HepG2 (cell line): ENCODE data around the gene SPATA21. TPM values are rescaled to one million over a fixed set of nuclear protein-coding genes. Genes with fewer than 3 reads are reported as not detected.
A peak's percentile ranks its signal among the peaks of the same experiment; 100 is the strongest.

Experiments
- ATF2 ChIP-seq: sonication (generic); formaldehyde crosslinking; IDR thresholded peaks from 2 replicates; pipeline ENCODE4 v1.4.0; 2020; ENCODE audit warnings: missing genetic modification reagents
- MIER3 ChIP-seq: IDR thresholded peaks from 2 replicates; pipeline ENCODE4 v1.6.1; 2016; ENCODE audit warnings: missing compliant biosample characterization, borderline replicate concordance
- NBN ChIP-seq: fragments of 450-650 bp; conservative IDR thresholded peaks from 2 replicates; pipeline ENCODE4 v1.6.1; 2017
- SKI ChIP-seq: fragments of 450-650 bp; IDR thresholded peaks from one replicate; pipeline ENCODE4 v1.6.1; 2018; ENCODE audit warnings: mild to moderate bottlenecking; ENCODE audit not compliant: partially characterized antibody
- SMYD3 ChIP-seq: sonication (generic); formaldehyde crosslinking; IDR thresholded peaks from 2 replicates; pipeline ENCODE4 v1.8.1; 2023; ENCODE audit warnings: mild to moderate bottlenecking, missing genetic modification reagents
- TCF7 ChIP-seq: sonication (generic); IDR thresholded peaks from 2 replicates; pipeline ENCODE4 v1.6.1; 2016; ENCODE audit warnings: antibody characterized with exemption, low read depth
- TRIM22 ChIP-seq: fragments of 450-650 bp; IDR thresholded peaks from 2 replicates; pipeline ENCODE4 v1.6.1; 2017
- TRIM24 ChIP-seq: sonication (generic); formaldehyde crosslinking; IDR thresholded peaks from 2 replicates; pipeline ENCODE4 v1.8.0; 2022; ENCODE audit warnings: mild to moderate bottlenecking, missing genetic modification reagents
- ZNF24 ChIP-seq: fragments of 450-650 bp; IDR thresholded peaks from 2 replicates; pipeline ENCODE4 v1.6.1; 2017; ENCODE audit warnings: antibody characterized with exemption, mild to moderate bottlenecking
- ZNF350 ChIP-seq: sonication (generic); formaldehyde crosslinking; IDR thresholded peaks from 2 replicates; pipeline ENCODE4 v1.4.0; 2020; ENCODE audit warnings: mild to moderate bottlenecking, low read depth, missing genetic modification reagents, borderline replicate concordance
- ZNF510 ChIP-seq: sonication (generic); formaldehyde crosslinking; IDR thresholded peaks from 2 replicates; pipeline ENCODE4 v1.4.0; 2020; ENCODE audit warnings: low read depth, mild to moderate bottlenecking, missing genetic modification reagents
- ZNF616 ChIP-seq: sonication (generic); formaldehyde crosslinking; IDR thresholded peaks from 2 replicates; pipeline ENCODE4 v1.5.0; 2020; ENCODE audit warnings: low read depth, mild to moderate bottlenecking, missing genetic modification reagents
- polyA plus RNA-seq, 8 experiments: library from polyadenylated mRNA; depleted of rRNA in 3 of 8; stranded (reverse) in 7 of 8; unstranded in 1 of 8; fragments of >200 nt; fragmentation: Illumina TruSeq in 4 of 8; extraction: Trizol in 4 of 8; gene quantifications; 2 replicates each; pipeline versions ENCODE4 v1.2.1 to v1.2.3, GENCODE V29; 2011 to 2016; ENCODE audit warnings: low read depth in 4 of 8, missing spikeins in 1 of 8, mixed read lengths in 1 of 8; ENCODE audit not compliant: insufficient read depth in 1 of 8
- total RNA-seq, 5 experiments: library from RNA; depleted of rRNA; stranded (reverse); fragments of >200 nt; fragmentation: Illumina TruSeq; extraction: Trizol; gene quantifications; 2 replicates each; pipeline ENCODE4 v1.2.3, GENCODE V29; 2016; ENCODE audit warnings: low read depth in 1 of 5
- TF ChIP-seq, protein P1 (sequence below): sonication (generic); formaldehyde crosslinking; IDR thresholded peaks from 2 replicates; pipeline ENCODE4 v1.5.1; 2020; ENCODE audit warnings: mild to moderate bottlenecking, missing genetic modification reagents, borderline replicate concordance
- TF ChIP-seq, protein P2 (sequence below): sonication (generic); formaldehyde crosslinking; IDR thresholded peaks from 2 replicates; pipeline ENCODE4 v1.4.0; 2020; ENCODE audit warnings: missing genetic modification reagents, borderline replicate concordance
- TF ChIP-seq, protein P3 (sequence below): sonication (generic); formaldehyde crosslinking; IDR thresholded peaks from 2 replicates; pipeline ENCODE4 v1.8.1; 2023; ENCODE audit warnings: mild to moderate bottlenecking, missing genetic modification reagents

The SPATA21 gene
- total and polyA plus RNA-seq, 2 of the 13 experiments (the other 11 are each of a cell fraction or from before 2014, with no cell fraction given), result 0.80 to 1.4 TPM

- TF ChIP-seq, protein P1, sequence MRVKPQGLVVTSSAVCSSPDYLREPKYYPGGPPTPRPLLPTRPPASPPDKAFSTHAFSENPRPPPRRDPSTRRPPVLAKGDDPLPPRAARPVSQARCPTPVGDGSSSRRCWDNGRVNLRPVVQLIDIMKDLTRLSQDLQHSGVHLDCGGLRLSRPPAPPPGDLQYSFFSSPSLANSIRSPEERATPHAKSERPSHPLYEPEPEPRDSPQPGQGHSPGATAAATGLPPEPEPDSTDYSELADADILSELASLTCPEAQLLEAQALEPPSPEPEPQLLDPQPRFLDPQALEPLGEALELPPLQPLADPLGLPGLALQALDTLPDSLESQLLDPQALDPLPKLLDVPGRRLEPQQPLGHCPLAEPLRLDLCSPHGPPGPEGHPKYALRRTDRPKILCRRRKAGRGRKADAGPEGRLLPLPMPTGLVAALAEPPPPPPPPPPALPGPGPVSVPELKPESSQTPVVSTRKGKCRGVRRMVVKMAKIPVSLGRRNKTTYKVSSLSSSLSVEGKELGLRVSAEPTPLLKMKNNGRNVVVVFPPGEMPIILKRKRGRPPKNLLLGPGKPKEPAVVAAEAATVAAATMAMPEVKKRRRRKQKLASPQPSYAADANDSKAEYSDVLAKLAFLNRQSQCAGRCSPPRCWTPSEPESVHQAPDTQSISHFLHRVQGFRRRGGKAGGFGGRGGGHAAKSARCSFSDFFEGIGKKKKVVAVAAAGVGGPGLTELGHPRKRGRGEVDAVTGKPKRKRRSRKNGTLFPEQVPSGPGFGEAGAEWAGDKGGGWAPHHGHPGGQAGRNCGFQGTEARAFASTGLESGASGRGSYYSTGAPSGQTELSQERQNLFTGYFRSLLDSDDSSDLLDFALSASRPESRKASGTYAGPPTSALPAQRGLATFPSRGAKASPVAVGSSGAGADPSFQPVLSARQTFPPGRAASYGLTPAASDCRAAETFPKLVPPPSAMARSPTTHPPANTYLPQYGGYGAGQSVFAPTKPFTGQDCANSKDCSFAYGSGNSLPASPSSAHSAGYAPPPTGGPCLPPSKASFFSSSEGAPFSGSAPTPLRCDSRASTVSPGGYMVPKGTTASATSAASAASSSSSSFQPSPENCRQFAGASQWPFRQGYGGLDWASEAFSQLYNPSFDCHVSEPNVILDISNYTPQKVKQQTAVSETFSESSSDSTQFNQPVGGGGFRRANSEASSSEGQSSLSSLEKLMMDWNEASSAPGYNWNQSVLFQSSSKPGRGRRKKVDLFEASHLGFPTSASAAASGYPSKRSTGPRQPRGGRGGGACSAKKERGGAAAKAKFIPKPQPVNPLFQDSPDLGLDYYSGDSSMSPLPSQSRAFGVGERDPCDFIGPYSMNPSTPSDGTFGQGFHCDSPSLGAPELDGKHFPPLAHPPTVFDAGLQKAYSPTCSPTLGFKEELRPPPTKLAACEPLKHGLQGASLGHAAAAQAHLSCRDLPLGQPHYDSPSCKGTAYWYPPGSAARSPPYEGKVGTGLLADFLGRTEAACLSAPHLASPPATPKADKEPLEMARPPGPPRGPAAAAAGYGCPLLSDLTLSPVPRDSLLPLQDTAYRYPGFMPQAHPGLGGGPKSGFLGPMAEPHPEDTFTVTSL, result no peak
- no peak for TF ChIP-seq TRIM22
- TF ChIP-seq ZNF24, result no peak
- 0 out of 2 replicates have a peak, but pooled peaks have one; percentile 81 for TF ChIP-seq ZNF616 (CRISPR knock-in tag)
- no peak for TF ChIP-seq ZNF510
- peak; percentile 61 for TF ChIP-seq ATF2 (CRISPR knock-in tag)
- TF ChIP-seq, protein P2, sequence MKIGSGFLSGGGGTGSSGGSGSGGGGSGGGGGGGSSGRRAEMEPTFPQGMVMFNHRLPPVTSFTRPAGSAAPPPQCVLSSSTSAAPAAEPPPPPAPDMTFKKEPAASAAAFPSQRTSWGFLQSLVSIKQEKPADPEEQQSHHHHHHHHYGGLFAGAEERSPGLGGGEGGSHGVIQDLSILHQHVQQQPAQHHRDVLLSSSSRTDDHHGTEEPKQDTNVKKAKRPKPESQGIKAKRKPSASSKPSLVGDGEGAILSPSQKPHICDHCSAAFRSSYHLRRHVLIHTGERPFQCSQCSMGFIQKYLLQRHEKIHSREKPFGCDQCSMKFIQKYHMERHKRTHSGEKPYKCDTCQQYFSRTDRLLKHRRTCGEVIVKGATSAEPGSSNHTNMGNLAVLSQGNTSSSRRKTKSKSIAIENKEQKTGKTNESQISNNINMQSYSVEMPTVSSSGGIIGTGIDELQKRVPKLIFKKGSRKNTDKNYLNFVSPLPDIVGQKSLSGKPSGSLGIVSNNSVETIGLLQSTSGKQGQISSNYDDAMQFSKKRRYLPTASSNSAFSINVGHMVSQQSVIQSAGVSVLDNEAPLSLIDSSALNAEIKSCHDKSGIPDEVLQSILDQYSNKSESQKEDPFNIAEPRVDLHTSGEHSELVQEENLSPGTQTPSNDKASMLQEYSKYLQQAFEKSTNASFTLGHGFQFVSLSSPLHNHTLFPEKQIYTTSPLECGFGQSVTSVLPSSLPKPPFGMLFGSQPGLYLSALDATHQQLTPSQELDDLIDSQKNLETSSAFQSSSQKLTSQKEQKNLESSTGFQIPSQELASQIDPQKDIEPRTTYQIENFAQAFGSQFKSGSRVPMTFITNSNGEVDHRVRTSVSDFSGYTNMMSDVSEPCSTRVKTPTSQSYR (CRISPR knock-in tag), result no peak
- TF ChIP-seq SMYD3 (CRISPR knock-in tag), result peak; percentile 78; the same call in 1 of the 2 replicates
- 0 out of 2 replicates have a peak, but pooled peaks have one; percentile 21 for TF ChIP-seq MIER3
- TF ChIP-seq, protein P3, sequence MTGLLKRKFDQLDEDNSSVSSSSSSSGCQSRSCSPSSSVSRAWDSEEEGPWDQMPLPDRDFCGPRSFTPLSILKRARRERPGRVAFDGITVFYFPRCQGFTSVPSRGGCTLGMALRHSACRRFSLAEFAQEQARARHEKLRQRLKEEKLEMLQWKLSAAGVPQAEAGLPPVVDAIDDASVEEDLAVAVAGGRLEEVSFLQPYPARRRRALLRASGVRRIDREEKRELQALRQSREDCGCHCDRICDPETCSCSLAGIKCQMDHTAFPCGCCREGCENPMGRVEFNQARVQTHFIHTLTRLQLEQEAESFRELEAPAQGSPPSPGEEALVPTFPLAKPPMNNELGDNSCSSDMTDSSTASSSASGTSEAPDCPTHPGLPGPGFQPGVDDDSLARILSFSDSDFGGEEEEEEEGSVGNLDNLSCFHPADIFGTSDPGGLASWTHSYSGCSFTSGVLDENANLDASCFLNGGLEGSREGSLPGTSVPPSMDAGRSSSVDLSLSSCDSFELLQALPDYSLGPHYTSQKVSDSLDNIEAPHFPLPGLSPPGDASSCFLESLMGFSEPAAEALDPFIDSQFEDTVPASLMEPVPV (CRISPR knock-in tag), result peak; percentile 79; the same call in 1 of the 2 replicates
- TF ChIP-seq TRIM24 (CRISPR knock-in tag), result no peak
- peak; percentile 72 for TF ChIP-seq SKI
- TF ChIP-seq ZNF350 (CRISPR knock-in tag), result no peak; the same call in 1 of the 2 replicates
- TF ChIP-seq TCF7, result no peak
- no peak for TF ChIP-seq NBN
Observed at GRCh38 chr1:16351994-16352841, 85.0 kb downstream of the SPATA21 start, which contains the start of gene FBXO42 (continued).
